Astrocyte (in vitro differentiated cells and primary cell): Measurements from ENCODE around the gene WDR7. TPM values are rescaled to one million over a fixed set of nuclear protein-coding genes. Genes with fewer than 3 reads are reported as not detected.

ENCODE experiments used
- DNase-seq: peaks from one replicate; pipeline ENCODE4 v3.0.0-alpha.2; 2010; ENCODE audit warnings: low read depth
- FAIRE-seq: peaks from 2 replicates; lab custom pipeline; 2011; peaks lifted over from hg19 to GRCh38; lab: Jason Lieb, UNC
- H2AFZ ChIP-seq: 2 replicates; pipeline ENCODE4 v1.6.0; 2012; ENCODE audit warnings: low read depth, low read length, inconsistent platforms
- H3K27ac ChIP-seq: 2 replicates; pipeline ENCODE4 v1.5.1; 2011; ENCODE audit warnings: low read depth, low read length, inconsistent platforms
- H3K27me3 ChIP-seq: 2 replicates; pipeline ENCODE4 v1.6.0; 2011; ENCODE audit warnings: low read length, inconsistent platforms; ENCODE audit not compliant: insufficient read depth
- H3K36me3 ChIP-seq: 2 replicates; pipeline ENCODE4 v1.5.1; 2011; ENCODE audit warnings: low read length, inconsistent platforms; ENCODE audit not compliant: insufficient read depth
- H3K4me1 ChIP-seq: 2 replicates; pipeline ENCODE4 v1.5.1; 2011; ENCODE audit warnings: low read length, inconsistent platforms; ENCODE audit not compliant: insufficient read depth
- H3K4me2 ChIP-seq: 2 replicates; pipeline ENCODE4 v1.6.0; 2012; ENCODE audit warnings: low read length, inconsistent platforms
- H3K4me3 ChIP-seq: 2 replicates; pipeline ENCODE4 v1.5.1; 2011; ENCODE audit warnings: low read depth, mild to moderate bottlenecking, low read length, inconsistent platforms; ENCODE audit not compliant: insufficient read depth
- H3K79me2 ChIP-seq: 2 replicates; pipeline ENCODE4 v1.6.0; 2012; ENCODE audit warnings: mild to moderate bottlenecking, low read length, inconsistent platforms; ENCODE audit not compliant: insufficient read depth
- H3K9ac ChIP-seq: 2 replicates; pipeline ENCODE4 v1.6.0; 2012; ENCODE audit warnings: mild to moderate bottlenecking, low read length, inconsistent platforms
- H3K9me3 ChIP-seq: 2 replicates; pipeline ENCODE4 v1.5.1; 2012; ENCODE audit warnings: low read depth, mild to moderate bottlenecking, low read length, inconsistent platforms; ENCODE audit not compliant: insufficient read depth
- H4K20me1 ChIP-seq: 2 replicates; pipeline ENCODE4 v1.6.0; 2012; ENCODE audit warnings: low read length, inconsistent platforms; ENCODE audit not compliant: insufficient read depth
- H3K27ac Mint-ChIP-seq: one replicate; pipeline ENCODE4 v1.8.0; 2021; ENCODE audit warnings: mild to moderate bottlenecking, mixed read lengths; ENCODE audit not compliant: unreplicated experiment
- H3K27me3 Mint-ChIP-seq: one replicate; pipeline ENCODE4 v1.8.0; 2021; ENCODE audit warnings: low read depth, mixed read lengths; ENCODE audit not compliant: unreplicated experiment
- H3K36me3 Mint-ChIP-seq: one replicate; pipeline ENCODE4 v1.8.0; 2021; ENCODE audit warnings: low read depth, mixed read lengths; ENCODE audit not compliant: unreplicated experiment
- H3K4me1 Mint-ChIP-seq: one replicate; pipeline ENCODE4 v1.8.0; 2021; ENCODE audit warnings: low read depth, mixed read lengths; ENCODE audit not compliant: unreplicated experiment
- H3K4me3 Mint-ChIP-seq: one replicate; pipeline ENCODE4 v1.8.0; 2021; ENCODE audit warnings: mild to moderate bottlenecking, moderate library complexity, mixed read lengths; ENCODE audit not compliant: unreplicated experiment
- H3K9me3 Mint-ChIP-seq: one replicate; pipeline ENCODE4 v1.8.0; 2021; ENCODE audit warnings: mild to moderate bottlenecking, mixed read lengths; ENCODE audit not compliant: unreplicated experiment
- EZH2 ChIP-seq: IDR thresholded peaks from 2 replicates; pipeline ENCODE4 v1.6.1; 2012; ENCODE audit warnings: mild to moderate bottlenecking, low read length, inconsistent platforms; ENCODE audit not compliant: insufficient read depth
- total RNA-seq: library from RNA; stranded (reverse); gene quantifications from 2 replicates; pipeline ENCODE4 v1.2.1, GENCODE V29; 2021
- TF ChIP-seq, protein P1 (sequence below): IDR thresholded peaks from 2 replicates; pipeline ENCODE4 v1.5.1; 2011; ENCODE audit warnings: low read depth, mild to moderate bottlenecking, inconsistent platforms, low read length, moderate library complexity; ENCODE audit not compliant: insufficient read depth

Gene WDR7
- total RNA-seq, 1 donor from 2014 or later: 16.9 TPM

DNA sequence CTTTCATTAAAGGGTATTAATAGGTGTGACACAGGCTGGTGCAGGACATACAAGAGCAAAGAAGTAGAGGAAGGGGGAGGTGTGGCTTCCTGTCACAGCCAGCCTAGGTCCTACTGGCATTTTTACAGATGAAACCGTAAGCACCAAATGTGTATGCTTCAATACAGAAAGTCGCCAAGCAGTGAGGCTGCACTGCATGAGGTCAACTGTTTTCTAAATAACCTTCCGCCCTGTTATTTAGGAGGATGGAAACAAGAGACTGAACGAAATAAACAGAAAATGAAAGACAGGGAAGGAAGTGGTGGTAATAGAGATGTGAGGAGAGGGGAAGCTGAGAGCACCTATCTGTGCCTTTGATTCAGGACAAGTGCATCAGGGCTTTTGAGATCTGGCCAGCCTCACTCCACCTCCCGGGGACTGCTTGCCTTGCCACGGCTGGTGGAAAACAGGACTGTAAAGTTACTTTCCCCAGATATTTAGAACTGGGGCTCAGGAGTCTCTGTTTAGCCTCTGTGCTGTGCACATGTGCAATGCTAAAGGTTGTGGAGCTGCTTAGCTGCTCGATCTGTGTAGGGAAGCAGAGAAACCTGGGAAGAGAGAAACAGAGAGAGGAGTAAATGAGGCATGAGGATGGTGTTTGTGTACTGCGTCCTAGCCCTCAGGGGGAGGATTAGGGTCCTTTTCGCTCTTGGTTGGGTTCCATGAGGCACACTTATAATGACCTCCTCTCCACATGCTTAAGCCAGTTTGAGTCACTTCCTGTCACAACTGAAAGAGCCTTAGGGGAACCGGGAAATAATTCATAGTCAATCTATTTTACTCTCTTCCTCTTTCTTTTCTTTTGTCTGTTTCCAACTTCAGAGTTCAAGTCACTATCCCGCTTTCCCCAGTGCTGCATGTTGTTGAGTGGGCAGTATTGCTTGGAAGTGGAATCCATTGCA, 433.4 kb downstream of the WDR7 start:
- Mint-ChIP-seq H3K9me3 (peaks cover 9% of the 10 kb centered on the region), H3K27ac (no peak overlapping the region), H3K4me3 (no peak overlapping the region), H3K27me3 (peaks cover 6% of the 10 kb centered on the region), H3K4me1 (peaks cover 8% of the 10 kb centered on the region), H3K36me3 (no peaks in the 10 kb centered on the region)
- Histone ChIP-seq H2AFZ (no peak overlapping the region), H3K9me3 (no peaks in the 10 kb centered on the region), H3K4me2 (no peak overlapping the region), H3K4me1 (no peaks in the 10 kb centered on the region), H3K27me3 (no peaks in the 10 kb centered on the region), H3K79me2 (no peaks in the 10 kb centered on the region), H3K27ac (no peak overlapping the region), H4K20me1 (no peaks in the 10 kb centered on the region), H3K36me3 (no peaks in the 10 kb centered on the region), H3K4me3 (no peak overlapping the region), H3K9ac (no peak overlapping the region)
- FAIRE-seq (no peak), DNase-seq (no peak)
- TF ChIP-seq EZH2: no peak

DNA sequence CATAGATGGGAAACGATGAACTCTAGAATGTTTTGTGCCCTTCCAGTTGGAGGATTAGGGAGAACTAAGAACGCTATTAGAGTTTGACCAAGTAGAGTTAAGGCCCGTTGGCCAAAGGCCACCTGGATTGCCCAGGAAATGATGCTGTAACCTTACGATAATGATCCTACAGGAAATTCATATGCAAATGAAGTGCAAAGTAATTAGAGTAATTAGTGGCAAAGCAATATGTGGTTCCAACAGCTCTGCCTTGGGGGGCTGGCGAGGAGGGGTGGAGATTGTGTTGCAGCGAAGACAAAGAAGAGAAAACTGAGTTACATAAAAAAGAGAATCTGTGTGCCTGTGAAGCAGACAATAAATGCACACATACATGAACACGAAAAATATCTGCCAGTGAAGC, 434.2 kb downstream of the WDR7 start:
- no peak overlapping the region for H3K27ac ChIP-seq
- no peak overlapping the region for H3K4me2 ChIP-seq
- Mint-ChIP-seq H3K27me3 (peaks cover 12% of the 10 kb centered on the region), H3K4me3 (no peak overlapping the region), H3K27ac (no peak overlapping the region), H3K9me3 (peaks cover 7% of the 10 kb centered on the region), H3K4me1 (peaks cover 8% of the 10 kb centered on the region), H3K36me3 (no peaks in the 10 kb centered on the region)
- H2AFZ ChIP-seq: no peak overlapping the region
- no peak overlapping the region for H3K4me3 ChIP-seq
- no peaks in the 10 kb centered on the region for H3K36me3 ChIP-seq
- H3K27me3 ChIP-seq: no peaks in the 10 kb centered on the region
- H3K79me2 ChIP-seq: no peaks in the 10 kb centered on the region
- TF ChIP-seq EZH2: no peak
- TF ChIP-seq, protein P1, sequence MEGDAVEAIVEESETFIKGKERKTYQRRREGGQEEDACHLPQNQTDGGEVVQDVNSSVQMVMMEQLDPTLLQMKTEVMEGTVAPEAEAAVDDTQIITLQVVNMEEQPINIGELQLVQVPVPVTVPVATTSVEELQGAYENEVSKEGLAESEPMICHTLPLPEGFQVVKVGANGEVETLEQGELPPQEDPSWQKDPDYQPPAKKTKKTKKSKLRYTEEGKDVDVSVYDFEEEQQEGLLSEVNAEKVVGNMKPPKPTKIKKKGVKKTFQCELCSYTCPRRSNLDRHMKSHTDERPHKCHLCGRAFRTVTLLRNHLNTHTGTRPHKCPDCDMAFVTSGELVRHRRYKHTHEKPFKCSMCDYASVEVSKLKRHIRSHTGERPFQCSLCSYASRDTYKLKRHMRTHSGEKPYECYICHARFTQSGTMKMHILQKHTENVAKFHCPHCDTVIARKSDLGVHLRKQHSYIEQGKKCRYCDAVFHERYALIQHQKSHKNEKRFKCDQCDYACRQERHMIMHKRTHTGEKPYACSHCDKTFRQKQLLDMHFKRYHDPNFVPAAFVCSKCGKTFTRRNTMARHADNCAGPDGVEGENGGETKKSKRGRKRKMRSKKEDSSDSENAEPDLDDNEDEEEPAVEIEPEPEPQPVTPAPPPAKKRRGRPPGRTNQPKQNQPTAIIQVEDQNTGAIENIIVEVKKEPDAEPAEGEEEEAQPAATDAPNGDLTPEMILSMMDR: no peak
- DNase-seq: no peak
- no peaks in the 10 kb centered on the region for H3K4me1 ChIP-seq
- H3K9me3 ChIP-seq: no peaks in the 10 kb centered on the region
- H3K9ac ChIP-seq: no peak overlapping the region
- no peak for FAIRE-seq
- no peaks in the 10 kb centered on the region for H4K20me1 ChIP-seq

DNA sequence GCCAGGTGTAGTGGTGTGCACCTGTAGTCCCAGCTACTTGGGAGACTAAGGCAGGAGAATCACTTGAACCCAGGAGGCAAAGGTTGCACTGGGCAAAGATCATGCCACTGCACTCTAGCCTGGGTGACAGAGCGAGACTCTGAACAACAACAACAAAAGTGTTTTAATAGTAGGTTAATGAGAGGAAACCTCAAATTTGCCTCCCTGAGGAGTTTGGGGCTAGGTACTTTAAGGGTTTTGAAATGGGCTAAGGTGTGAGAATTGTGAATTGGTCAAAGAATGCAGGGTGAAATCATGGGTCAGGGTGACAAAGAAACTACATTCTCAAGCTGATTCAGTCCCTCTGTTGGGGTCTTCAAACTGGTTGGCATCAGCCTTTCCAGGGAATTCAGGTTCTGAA, 435.0 kb downstream of the WDR7 start:
- no peaks in the 10 kb centered on the region for H3K36me3 ChIP-seq
- no peak overlapping the region for H2AFZ ChIP-seq
- FAIRE-seq: no peak
- Mint-ChIP-seq H3K4me3 (no peak overlapping the region), H3K27me3 (peaks cover 14% of the 10 kb centered on the region), H3K9me3 (peaks cover 6% of the 10 kb centered on the region), H3K4me1 (peaks cover 8% of the 10 kb centered on the region), H3K27ac (no peak overlapping the region), H3K36me3 (no peaks in the 10 kb centered on the region)
- no peaks in the 10 kb centered on the region for H3K79me2 ChIP-seq
- H3K9ac ChIP-seq: no peak overlapping the region
- DNase-seq: no peak
- TF ChIP-seq, protein P1: no peak
- no peak for TF ChIP-seq EZH2
- H3K4me1 ChIP-seq: no peaks in the 10 kb centered on the region
- no peaks in the 10 kb centered on the region for H3K27me3 ChIP-seq
- no peak overlapping the region for H3K4me3 ChIP-seq
- H3K4me2 ChIP-seq: no peak overlapping the region
- H3K27ac ChIP-seq: no peak overlapping the region
- H3K9me3 ChIP-seq: no peaks in the 10 kb centered on the region
- H4K20me1 ChIP-seq: no peaks in the 10 kb centered on the region

Other genes starting within 250 kb of the WDR7 start
- gene TXNL1, start 12.8 kb upstream of the WDR7 start, total RNA-seq: 71.8 and 77.0 TPM in 2 replicates